Astrocyte of the spinal cord (primary cell): Measurements from ENCODE around the gene DOK7.

Experiments used
- DNase-seq: peaks from one replicate; pipeline ENCODE4 v3.0.0; 2011; ENCODE audit warnings: low read depth, low spot score
- H3K4me3 ChIP-seq: 2 replicates; pipeline ENCODE4 v1.5.1; 2011; ENCODE audit warnings: low read depth, mild to moderate bottlenecking, low read length, moderate library complexity
- CTCF ChIP-seq: IDR thresholded peaks from 2 replicates; pipeline ENCODE4 v1.5.1; 2012; ENCODE audit warnings: low read depth, mild to moderate bottlenecking, low read length, inconsistent platforms
- in situ Hi-C: cut with HindIII; loops from 2 replicates; pipeline ENCODE4 v1.10.0; 2017; ENCODE audit warnings: low sequenced_read_pairs

Gene DOK7

GRCh38 chr4:3462790-3463415 lies at the start of gene DOK7:
Gene DOK7 (plus strand): TSS chr4:3463306. CDS start chr4:3463376, 70 bp downstream.
- DNase-seq, result no peak
- no peak within 1 kb of the TSS for H3K4me3 ChIP-seq
- in situ Hi-C loops, result no loop called here
- TF ChIP-seq CTCF, result no peak

- no peak for TF ChIP-seq CTCF
- in situ Hi-C loops, result no loop called here
- no peak for DNase-seq
Observed at GRCh38 chr4:3413675-3414420, 49.3 kb upstream of the DOK7 start.

GRCh38 chr4:3414421-3415279 lies 48.5 kb upstream of the DOK7 start:
- no peak for TF ChIP-seq CTCF
- in situ Hi-C loops, result no loop called here
- H3K4me3 ChIP-seq, result no peak overlapping the region
- DNase-seq, result no peak

More at GRCh38 chr4:3413675-3414420, 49.3 kb upstream of the DOK7 start:
- no peak overlapping the region for H3K4me3 ChIP-seq

GRCh38 chr4:3415471-3416141 lies 47.5 kb upstream of the DOK7 start:
- TF ChIP-seq CTCF, result no peak
- no peak for DNase-seq
- no peak overlapping the region for H3K4me3 ChIP-seq
- in situ Hi-C loops, result no loop called here

- H3K4me3 ChIP-seq, result no peak overlapping the region
- in situ Hi-C loops, result no loop called here
- no peak for TF ChIP-seq CTCF
- DNase-seq, result no peak
Observed at GRCh38 chr4:3416270-3416669, 46.8 kb upstream of the DOK7 start.

- in situ Hi-C loops, result no loop called here
- DNase-seq, result no peak
- no peak for TF ChIP-seq CTCF
- H3K4me3 ChIP-seq, result no peak overlapping the region
Observed at GRCh38 chr4:3416821-3417221, 46.3 kb upstream of the DOK7 start.
